ENCODE data around the gene SYK. TPM values are rescaled to one million over a fixed set of nuclear protein-coding genes. Genes with fewer than 3 reads are reported as not detected.

SYK gene
- total and polyA plus RNA-seq, 8 donors = 2.2 to 34.4 (median 18.9) TPM

GRCh38 chr9:90868555-90868954, 66.9 kb downstream of the SYK start:
- H3K4me3 ChIP-seq = no peak overlapping the region
- no peak for DNase-seq
- no peaks in the 10 kb centered on the region for H3K4me1 ChIP-seq
- TF ChIP-seq EP300 (IDR thresholded peaks at IDR 0.05) = no peak
- no peak for TF ChIP-seq CTCF (IDR thresholded peaks at IDR 0.05)
- no peak for TF ChIP-seq POLR2A (IDR thresholded peaks at IDR 0.05)
- TF ChIP-seq POLR2AphosphoS5 (IDR thresholded peaks at IDR 0.05) = no peak
- peaks cover 0 to 44% (median 25%) of the 10 kb centered on the region in 4 donors for H3K36me3 ChIP-seq
- no peaks in the 10 kb centered on the region for H3K9me3 ChIP-seq
- intact Hi-C loops (cut with DNase I; ENCODE audit: low total_unique reads) = loop anchor here (10.0 kb wide), 1 partner anchor 724 kb away; no protein-coding TSS in a partner anchor
- no peak overlapping the region for H3K27ac ChIP-seq
- no peaks in the 10 kb centered on the region for H3K27me3 ChIP-seq

- no peak for DNase-seq
- TF ChIP-seq POLR2A (IDR thresholded peaks at IDR 0.05) = no peak
- TF ChIP-seq CTCF (IDR thresholded peaks at IDR 0.05) = no peak
- no peak for TF ChIP-seq POLR2AphosphoS5 (IDR thresholded peaks at IDR 0.05)
- TF ChIP-seq EP300 (IDR thresholded peaks at IDR 0.05) = no peak
- intact Hi-C loops (cut with DNase I; ENCODE audit: low total_unique reads) = loop anchor here (10.0 kb wide), 1 partner anchor 725 kb away; no protein-coding TSS in a partner anchor
- Histone ChIP-seq H3K9me3 (no peaks in the 10 kb centered on the region), H3K27me3 (no peaks in the 10 kb centered on the region), H3K4me1 (no peaks in the 10 kb centered on the region), H3K27ac (no peak overlapping the region), H3K36me3 (peaks cover 0 to 44% (median 26%) of the 10 kb centered on the region in 4 donors), H3K4me3 (no peak overlapping the region)
Observed at GRCh38 chr9:90869361-90869760, 67.7 kb downstream of the SYK start.

- Histone ChIP-seq H3K4me3 (no peak overlapping the region), H3K27me3 (no peaks in the 10 kb centered on the region), H3K36me3 (peaks cover 0 to 42% (median 25%) of the 10 kb centered on the region in 4 donors), H3K27ac (no peak overlapping the region), H3K4me1 (no peaks in the 10 kb centered on the region), H3K9me3 (no peaks in the 10 kb centered on the region)
- peak; percentile 38 to 78 for DNase-seq
- WGBS, 5 donors = 11 to 24% (median 21%) methylated on average over 4 of the region's 4 CpGs
- peak in 5 of 7 experiments; percentile 37 to 80 (median 77) for TF ChIP-seq CTCF (IDR thresholded peaks at IDR 0.05)
- TF ChIP-seq POLR2AphosphoS5 (IDR thresholded peaks at IDR 0.05) = no peak
- intact Hi-C loops (cut with DNase I; ENCODE audit: low total_unique reads) = no loop called here
Observed at GRCh38 chr9:90870621-90871326, 69.2 kb downstream of the SYK start.

- H3K4me3 ChIP-seq = no peak overlapping the region
- DNase-seq = no peak
- no peaks in the 10 kb centered on the region for H3K4me1 ChIP-seq
- no peaks in the 10 kb centered on the region for H3K9me3 ChIP-seq
- TF ChIP-seq POLR2A (IDR thresholded peaks at IDR 0.05) (no peak), POLR2AphosphoS5 (IDR thresholded peaks at IDR 0.05) (no peak), CTCF (IDR thresholded peaks at IDR 0.05) (peak in 1 of 7 experiments; percentile 18)
- 61 to 71% (median 66%) methylated on average over 3 of the region's 3 CpGs for WGBS, 5 donors
- no peak overlapping the region for H3K27ac ChIP-seq
- H3K36me3 ChIP-seq = peaks cover 0 to 43% (median 23%) of the 10 kb centered on the region in 4 donors
- H3K27me3 ChIP-seq = no peaks in the 10 kb centered on the region
- intact Hi-C loops (cut with DNase I; ENCODE audit: low total_unique reads) = no loop called here
Observed at GRCh38 chr9:90871327-90871935, 69.8 kb downstream of the SYK start.

Measured in stomach (tissue), 9 donors.